ENCODE measurements around the gene CTNNA3.

Gene CTNNA3

DNA sequence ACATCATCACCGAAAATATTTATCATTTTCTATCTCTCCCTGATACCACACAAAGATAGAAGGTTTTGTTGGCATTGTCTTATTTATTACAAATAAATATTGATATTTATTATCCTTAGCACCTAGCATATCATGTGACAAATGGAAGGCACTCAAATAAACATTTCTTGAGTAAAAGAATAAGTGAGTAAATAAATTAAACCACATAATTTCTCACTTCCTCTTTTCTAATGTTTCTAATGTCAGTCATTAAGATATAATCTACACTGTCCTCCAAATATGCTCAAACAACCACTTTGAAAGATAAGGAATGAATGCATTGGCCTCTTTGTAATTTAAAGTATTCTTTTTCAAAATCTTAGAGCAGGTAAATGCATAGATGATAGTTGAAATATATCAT is 1797.9 kb downstream of the CTNNA3 start:
- no peaks in the 10 kb centered on the region for H3K36me3 ChIP-seq (ENCODE audit: control insufficient read depth in 2 of 2, insufficient read depth in 1 of 2, low read length in 2 of 2)
- no peak overlapping the region for H3K27ac ChIP-seq (ENCODE audit: extremely low read depth, low read depth, low read length)
- no peaks in the 10 kb centered on the region for H3K4me1 ChIP-seq (ENCODE audit: control insufficient read depth, insufficient read depth, low read length)
- no peak for TF ChIP-seq ZNF501 (tag by site-specific recombination; IDR thresholded peaks at IDR 0.05)
- no peak for TF ChIP-seq ZNF510 (tag by site-specific recombination; IDR thresholded peaks at IDR 0.05; ENCODE audit: insufficient replicate concordance)
- no peak for TF ChIP-seq MEIS1 (CRISPR knock-in tag; IDR thresholded peaks at IDR 0.05; ENCODE audit: borderline replicate concordance)
- no peak for TF ChIP-seq ZNF16 (tag by site-specific recombination; IDR thresholded peaks at IDR 0.05; ENCODE audit: low read depth)
- no peak for TF ChIP-seq ZNF621 (tag by site-specific recombination; IDR thresholded peaks at IDR 0.05)
- TF ChIP-seq ZNF843 (tag by site-specific recombination; IDR thresholded peaks at IDR 0.05): no peak
- TF ChIP-seq, protein P1, sequence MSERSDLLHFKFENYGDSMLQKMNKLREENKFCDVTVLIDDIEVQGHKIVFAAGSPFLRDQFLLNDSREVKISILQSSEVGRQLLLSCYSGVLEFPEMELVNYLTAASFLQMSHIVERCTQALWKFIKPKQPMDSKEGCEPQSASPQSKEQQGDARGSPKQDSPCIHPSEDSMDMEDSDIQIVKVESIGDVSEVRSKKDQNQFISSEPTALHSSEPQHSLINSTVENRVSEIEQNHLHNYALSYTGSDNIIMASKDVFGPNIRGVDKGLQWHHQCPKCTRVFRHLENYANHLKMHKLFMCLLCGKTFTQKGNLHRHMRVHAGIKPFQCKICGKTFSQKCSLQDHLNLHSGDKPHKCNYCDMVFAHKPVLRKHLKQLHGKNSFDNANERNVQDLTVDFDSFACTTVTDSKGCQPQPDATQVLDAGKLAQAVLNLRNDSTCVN (tag by site-specific recombination; optimal IDR thresholded peaks at IDR 0.05): no peak
- TF ChIP-seq, protein P2, sequence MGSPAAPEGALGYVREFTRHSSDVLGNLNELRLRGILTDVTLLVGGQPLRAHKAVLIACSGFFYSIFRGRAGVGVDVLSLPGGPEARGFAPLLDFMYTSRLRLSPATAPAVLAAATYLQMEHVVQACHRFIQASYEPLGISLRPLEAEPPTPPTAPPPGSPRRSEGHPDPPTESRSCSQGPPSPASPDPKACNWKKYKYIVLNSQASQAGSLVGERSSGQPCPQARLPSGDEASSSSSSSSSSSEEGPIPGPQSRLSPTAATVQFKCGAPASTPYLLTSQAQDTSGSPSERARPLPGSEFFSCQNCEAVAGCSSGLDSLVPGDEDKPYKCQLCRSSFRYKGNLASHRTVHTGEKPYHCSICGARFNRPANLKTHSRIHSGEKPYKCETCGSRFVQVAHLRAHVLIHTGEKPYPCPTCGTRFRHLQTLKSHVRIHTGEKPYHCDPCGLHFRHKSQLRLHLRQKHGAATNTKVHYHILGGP (tag by site-specific recombination; IDR thresholded peaks at IDR 0.05): no peak
- TF ChIP-seq ZBTB8A (tag by site-specific recombination; IDR thresholded peaks at IDR 0.05): no peak
- TF ChIP-seq GLI2 (tag by site-specific recombination; IDR thresholded peaks at IDR 0.05; ENCODE audit: borderline replicate concordance, low read depth): no peak
- TF ChIP-seq BCL11A (tag by site-specific recombination; IDR thresholded peaks at IDR 0.05; ENCODE audit: low read depth): no peak
- TF ChIP-seq ZSCAN30 (tag by site-specific recombination; IDR thresholded peaks at IDR 0.05): no peak
- no peak for TF ChIP-seq BCL11B (tag by site-specific recombination; IDR thresholded peaks at IDR 0.05; ENCODE audit: low read depth)
- no peak for TF ChIP-seq ZNF791 (tag by site-specific recombination; IDR thresholded peaks at IDR 0.05)
- no peak for TF ChIP-seq ZNF23 (tag by site-specific recombination; IDR thresholded peaks at IDR 0.05; ENCODE audit: borderline replicate concordance)
- TF ChIP-seq, protein P3, sequence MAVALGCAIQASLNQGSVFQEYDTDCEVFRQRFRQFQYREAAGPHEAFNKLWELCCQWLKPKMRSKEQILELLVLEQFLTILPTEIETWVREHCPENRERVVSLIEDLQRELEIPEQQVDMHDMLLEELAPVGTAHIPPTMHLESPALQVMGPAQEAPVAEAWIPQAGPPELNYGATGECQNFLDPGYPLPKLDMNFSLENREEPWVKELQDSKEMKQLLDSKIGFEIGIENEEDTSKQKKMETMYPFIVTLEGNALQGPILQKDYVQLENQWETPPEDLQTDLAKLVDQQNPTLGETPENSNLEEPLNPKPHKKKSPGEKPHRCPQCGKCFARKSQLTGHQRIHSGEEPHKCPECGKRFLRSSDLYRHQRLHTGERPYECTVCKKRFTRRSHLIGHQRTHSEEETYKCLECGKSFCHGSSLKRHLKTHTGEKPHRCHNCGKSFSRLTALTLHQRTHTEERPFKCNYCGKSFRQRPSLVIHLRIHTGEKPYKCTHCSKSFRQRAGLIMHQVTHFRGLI (tag by site-specific recombination; IDR thresholded peaks at IDR 0.05): no peak
- TF ChIP-seq, protein P4, sequence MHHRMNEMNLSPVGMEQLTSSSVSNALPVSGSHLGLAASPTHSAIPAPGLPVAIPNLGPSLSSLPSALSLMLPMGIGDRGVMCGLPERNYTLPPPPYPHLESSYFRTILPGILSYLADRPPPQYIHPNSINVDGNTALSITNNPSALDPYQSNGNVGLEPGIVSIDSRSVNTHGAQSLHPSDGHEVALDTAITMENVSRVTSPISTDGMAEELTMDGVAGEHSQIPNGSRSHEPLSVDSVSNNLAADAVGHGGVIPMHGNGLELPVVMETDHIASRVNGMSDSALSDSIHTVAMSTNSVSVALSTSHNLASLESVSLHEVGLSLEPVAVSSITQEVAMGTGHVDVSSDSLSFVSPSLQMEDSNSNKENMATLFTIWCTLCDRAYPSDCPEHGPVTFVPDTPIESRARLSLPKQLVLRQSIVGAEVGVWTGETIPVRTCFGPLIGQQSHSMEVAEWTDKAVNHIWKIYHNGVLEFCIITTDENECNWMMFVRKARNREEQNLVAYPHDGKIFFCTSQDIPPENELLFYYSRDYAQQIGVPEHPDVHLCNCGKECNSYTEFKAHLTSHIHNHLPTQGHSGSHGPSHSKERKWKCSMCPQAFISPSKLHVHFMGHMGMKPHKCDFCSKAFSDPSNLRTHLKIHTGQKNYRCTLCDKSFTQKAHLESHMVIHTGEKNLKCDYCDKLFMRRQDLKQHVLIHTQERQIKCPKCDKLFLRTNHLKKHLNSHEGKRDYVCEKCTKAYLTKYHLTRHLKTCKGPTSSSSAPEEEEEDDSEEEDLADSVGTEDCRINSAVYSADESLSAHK (tag by site-specific recombination; IDR thresholded peaks at IDR 0.05): no peak
- TF ChIP-seq ZNF830 (tag by site-specific recombination; IDR thresholded peaks at IDR 0.05; ENCODE audit: low read depth): no peak
- TF ChIP-seq, protein P5, sequence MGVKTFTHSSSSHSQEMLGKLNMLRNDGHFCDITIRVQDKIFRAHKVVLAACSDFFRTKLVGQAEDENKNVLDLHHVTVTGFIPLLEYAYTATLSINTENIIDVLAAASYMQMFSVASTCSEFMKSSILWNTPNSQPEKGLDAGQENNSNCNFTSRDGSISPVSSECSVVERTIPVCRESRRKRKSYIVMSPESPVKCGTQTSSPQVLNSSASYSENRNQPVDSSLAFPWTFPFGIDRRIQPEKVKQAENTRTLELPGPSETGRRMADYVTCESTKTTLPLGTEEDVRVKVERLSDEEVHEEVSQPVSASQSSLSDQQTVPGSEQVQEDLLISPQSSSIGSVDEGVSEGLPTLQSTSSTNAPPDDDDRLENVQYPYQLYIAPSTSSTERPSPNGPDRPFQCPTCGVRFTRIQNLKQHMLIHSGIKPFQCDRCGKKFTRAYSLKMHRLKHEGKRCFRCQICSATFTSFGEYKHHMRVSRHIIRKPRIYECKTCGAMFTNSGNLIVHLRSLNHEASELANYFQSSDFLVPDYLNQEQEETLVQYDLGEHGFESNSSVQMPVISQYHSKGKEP (tag by site-specific recombination; IDR thresholded peaks at IDR 0.05): no peak
- ChIA-PET POLR2A (no interaction called here), CTCF (no interaction called here)
- H3K4me3 ChIP-seq (ENCODE audit: low read depth, low read length): no peak overlapping the region
- no peaks in the 10 kb centered on the region for H3K9me3 ChIP-seq (ENCODE audit: control insufficient read depth, insufficient read depth, low read depth, low read length)
